H1 (cell line): Measurements from ENCODE around the gene CTNNA3. TPM values are rescaled to one million over a fixed set of nuclear protein-coding genes. Genes with fewer than 3 reads are reported as not detected.

Source experiments
- CTCF ChIA-PET: fragments of 300-600 bp; sonication (Branson Sonifier 250); formaldehyde crosslinking; loops from one replicate; lab custom pipeline; 2021; ENCODE audit not compliant: partially characterized antibody; lab: Charles Lee
- POLR2A ChIA-PET: fragments of 300-600 bp; sonication (Branson Sonifier 250); formaldehyde crosslinking; loops from one replicate; lab custom pipeline; 2021; ENCODE audit warnings: inconsistent platforms; ENCODE audit not compliant: partially characterized antibody; lab: Charles Lee
- DNase-seq, 2 experiments: peaks; one replicate each; pipeline versions ENCODE4 v3.0.0 to v3.0.0-alpha.2; 2010 to 2022; ENCODE audit warnings: low spot score in 2 of 2, low read depth in 1 of 2, mixed read lengths in 1 of 2
- FAIRE-seq: peaks from 2 replicates; lab custom pipeline; 2011; peaks lifted over from hg19 to GRCh38; lab: Jason Lieb, UNC
- H2AFZ ChIP-seq: 2 replicates; pipeline ENCODE4 v1.8.1; 2012; ENCODE audit warnings: low read length, inconsistent platforms
- H2AK5ac ChIP-seq: 2 replicates; pipeline ENCODE4 v1.6.1; 2013; ENCODE audit warnings: low read depth, low read length
- H2BK120ac ChIP-seq: replicated peaks from 2 replicates; pipeline ENCODE3; 2013; ENCODE audit warnings: low read depth, low read length, inconsistent platforms
- H2BK12ac ChIP-seq: 2 replicates; pipeline ENCODE4 v1.6.1; 2013; ENCODE audit warnings: low read depth, low read length
- H2BK15ac ChIP-seq: 2 replicates; pipeline ENCODE4 v1.6.1; 2013; ENCODE audit warnings: low read length
- H2BK20ac ChIP-seq: 2 replicates; pipeline ENCODE4 v1.6.1; 2013; ENCODE audit warnings: low read length
- H2BK5ac ChIP-seq: 2 replicates; pipeline ENCODE4 v1.6.1; 2013; ENCODE audit warnings: low read depth, low read length
- H3K14ac ChIP-seq: 2 replicates; pipeline ENCODE4 v1.6.1; 2013; ENCODE audit warnings: inconsistent platforms; ENCODE audit not compliant: insufficient read length
- H3K18ac ChIP-seq: 2 replicates; pipeline ENCODE4 v1.6.1; 2013; ENCODE audit warnings: low read length; ENCODE audit errors: extremely low read depth
- H3K23ac ChIP-seq: 2 replicates; pipeline ENCODE4 v1.6.1; 2013; ENCODE audit warnings: inconsistent platforms; ENCODE audit not compliant: insufficient read length
- H3K23me2 ChIP-seq: 2 replicates; pipeline ENCODE4 v1.6.1; 2013; ENCODE audit warnings: low read depth, low read length
- H3K27ac ChIP-seq: 2 replicates; pipeline ENCODE4 v1.6.1; 2011; ENCODE audit warnings: low read depth, low read length, inconsistent platforms
- H3K27me3 ChIP-seq, 4 experiments: replicated peaks in 1 of 4; 1 replicate in 1 of 4; 2 replicates in 3 of 4; pipeline versions ENCODE4 v1.6.1 to v1.8.1; 2011 to 2013; ENCODE audit warnings: low read length in 3 of 4, mild to moderate bottlenecking in 3 of 4, inconsistent platforms in 2 of 4, mixed read lengths in 2 of 4, moderate library complexity in 1 of 4; ENCODE audit not compliant: control insufficient read depth in 3 of 4, insufficient read depth in 3 of 4; ENCODE audit errors: extremely low read depth in 1 of 4
- H3K36me3 ChIP-seq, 4 experiments: 2 replicates each; pipeline versions ENCODE4 v1.6.1 to v1.8.1; 2011 to 2013; ENCODE audit warnings: mild to moderate bottlenecking in 4 of 4, low read length in 3 of 4, moderate library complexity in 2 of 4, control low read depth in 1 of 4, inconsistent platforms in 1 of 4; ENCODE audit not compliant: insufficient read depth in 4 of 4, control insufficient read depth in 2 of 4
- H3K4ac ChIP-seq: replicated peaks from 2 replicates; pipeline ENCODE3; 2013; ENCODE audit warnings: low read length, low read depth, mixed read lengths, inconsistent platforms; ENCODE audit not compliant: insufficient read length
- H3K4me1 ChIP-seq, 4 experiments: replicated peaks in 1 of 4; 1 replicate in 1 of 4; 2 replicates in 3 of 4; pipeline versions ENCODE4 v1.6.1 to v1.8.1; 2011 to 2013; ENCODE audit warnings: low read length in 3 of 4, inconsistent platforms in 2 of 4, mixed read lengths in 1 of 4; ENCODE audit not compliant: insufficient read depth in 4 of 4, control insufficient read depth in 3 of 4
- H3K4me2 ChIP-seq, 2 experiments: 2 replicates each; pipeline versions ENCODE4 v1.6.1 to v1.8.1; 2011 to 2013; ENCODE audit warnings: low read depth in 2 of 2, low read length in 2 of 2, control low read depth in 1 of 2, inconsistent platforms in 1 of 2, mild to moderate bottlenecking in 1 of 2; ENCODE audit not compliant: insufficient read depth in 1 of 2
- H3K4me3 ChIP-seq, 4 experiments: fragments of 200-600, 300-600 bp in 1 of 4; sonication (generic), shearing (Covaris generic), sonication (Bioruptor Twin) in 1 of 4; 2 replicates each; pipeline versions ENCODE4 v1.5.1 to v1.8.1; 2011 to 2016; ENCODE audit warnings: low read length in 4 of 4, low read depth in 3 of 4, control low read depth in 2 of 4, inconsistent platforms in 2 of 4, mild to moderate bottlenecking in 2 of 4, mixed read lengths in 1 of 4, moderate library complexity in 1 of 4; ENCODE audit not compliant: insufficient read depth in 2 of 4; ENCODE audit errors: extremely low read depth in 1 of 4
- H3K56ac ChIP-seq: replicated peaks from 2 replicates; pipeline ENCODE3; 2013; ENCODE audit warnings: low read depth, mild to moderate bottlenecking, mixed read lengths, low read length, inconsistent platforms; ENCODE audit not compliant: insufficient read length
- H3K79me1 ChIP-seq: 2 replicates; pipeline ENCODE4 v1.6.1; 2013; ENCODE audit warnings: low read depth, low read length, control low read depth
- H3K79me2 ChIP-seq, 2 experiments: 2 replicates each; pipeline versions ENCODE4 v1.6.1 to v1.8.1; 2012 to 2013; ENCODE audit warnings: low read length in 2 of 2, mild to moderate bottlenecking in 2 of 2, inconsistent platforms in 1 of 2; ENCODE audit not compliant: insufficient read depth in 2 of 2, control insufficient read depth in 1 of 2
- H3K9ac ChIP-seq, 4 experiments: replicated peaks in 1 of 4; 1 replicate in 1 of 4; 2 replicates in 3 of 4; pipeline versions ENCODE4 v1.6.1 to v1.8.1; 2011 to 2013; ENCODE audit warnings: low read depth in 3 of 4, low read length in 3 of 4, control low read depth in 2 of 4, mild to moderate bottlenecking in 2 of 4, moderate library complexity in 2 of 4, inconsistent platforms in 1 of 4; ENCODE audit errors: extremely low read depth in 1 of 4
- H3K9me3 ChIP-seq, 2 experiments: 2 replicates each; pipeline versions ENCODE4 v1.6.1 to v1.8.1; 2012 to 2013; ENCODE audit warnings: mild to moderate bottlenecking in 2 of 2, moderate library complexity in 2 of 2, control low read depth in 1 of 2, inconsistent platforms in 1 of 2, low read depth in 1 of 2, low read length in 1 of 2, mixed read lengths in 1 of 2; ENCODE audit not compliant: insufficient read depth in 2 of 2
- H4K20me1 ChIP-seq, 2 experiments: replicated peaks in 1 of 2; 2 replicates each; pipeline versions ENCODE3 to v1.8.1; 2011 to 2013; ENCODE audit warnings: inconsistent platforms in 2 of 2, low read length in 2 of 2, mild to moderate bottlenecking in 1 of 2; ENCODE audit not compliant: insufficient read depth in 2 of 2, control insufficient read depth in 1 of 2
- H4K5ac ChIP-seq: 2 replicates; pipeline ENCODE4 v1.6.1; 2013; ENCODE audit warnings: low read length, low read depth, mixed read lengths, inconsistent platforms; ENCODE audit not compliant: insufficient read length
- H4K8ac ChIP-seq: 2 replicates; pipeline ENCODE4 v1.8.0; 2013; ENCODE audit warnings: mild to moderate bottlenecking, moderate library complexity, low read length, inconsistent platforms; ENCODE audit not compliant: insufficient read depth; ENCODE audit errors: extremely low read depth
- H4K91ac ChIP-seq: replicated peaks from 2 replicates; pipeline ENCODE3; 2013; ENCODE audit warnings: low read length, mixed read lengths, inconsistent platforms; ENCODE audit not compliant: insufficient read length
- POU5F1 ChIP-seq: IDR thresholded peaks from 2 replicates; pipeline ENCODE4 v1.6.1; 2011; ENCODE audit warnings: low read depth, mild to moderate bottlenecking, low read length, moderate library complexity
- SP4 ChIP-seq: IDR thresholded peaks from 2 replicates; pipeline ENCODE4 v1.6.1; 2012; ENCODE audit warnings: low read length, inconsistent platforms
- TAF7 ChIP-seq: optimal IDR thresholded peaks from 2 replicates; pipeline ENCODE3; 2011; ENCODE audit warnings: low read depth, mild to moderate bottlenecking, inconsistent platforms, low read length, moderate library complexity, borderline replicate concordance
- whole genome bisulfite sequencing, 2 experiments: shearing (Covaris generic) in 1 of 2; methylation state at CpG; one replicate each; pipeline versions ENCODE4 v1.1.6 to v1.1.7; 2013 to 2015; ENCODE audit warnings: low lambda C conversion rate in 2 of 2, mixed read lengths in 2 of 2, inconsistent platforms in 1 of 2, low coverage in 1 of 2, missing lambda C conversion rate in 1 of 2; ENCODE audit not compliant: insufficient replicate concordance in 2 of 2, insufficient coverage in 1 of 2, insufficient read length in 1 of 2; ENCODE audit errors: extremely low coverage in 1 of 2, missing lambda C conversion rate in 1 of 2; 5-methylcytosine and 5-hydroxymethylcytosine counted together
- polyA plus RNA-seq, 7 experiments: library from polyadenylated mRNA; depleted of rRNA in 3 of 7; stranded (reverse) in 5 of 7; unstranded in 2 of 7; fragments of >200 nt in 5 of 7; fragments of 200-250 nt in 2 of 7; gene quantifications; 1 replicate in 5 of 7; 2 replicates in 1 of 7; 4 replicates in 1 of 7; pipeline versions ENCODE4 v1.2.1 to v1.2.3, GENCODE V29; 2011 to 2013; ENCODE audit warnings: missing spikeins in 2 of 7, mixed read lengths in 2 of 7
- total RNA-seq: library from RNA; stranded (reverse); fragmentation: NEBNext Ultra II Directional; extraction: Animal tissue kit (Norgen Biotek cat#: 25700); gene quantifications from 2 replicates; pipeline ENCODE4 v1.2.1, GENCODE V29; 2021

The CTNNA3 gene
- total and polyA plus RNA-seq, 2 of the 8 experiments (the other 6 are each of a cell fraction or from before 2014, with no cell fraction given), result 1.3 to 1.5 TPM

GRCh38 chr10:66980246-66980815 is 715.7 kb downstream of the CTNNA3 start:
- no peaks in the 10 kb centered on the region for H3K27me3 ChIP-seq
- FAIRE-seq, result no peak

More at GRCh38 chr10:66980246-66980815, 715.7 kb downstream of the CTNNA3 start:
- H3K4me1 ChIP-seq, result no peaks in the 10 kb centered on the region
- no peak overlapping the region for H3K4me3 ChIP-seq
- no peak overlapping the region for H3K23ac ChIP-seq
- POLR2A ChIA-PET, result no interaction called here
- H3K18ac ChIP-seq, result no peak overlapping the region
- no peak overlapping the region for H2BK120ac ChIP-seq
- no peak overlapping the region for H3K4ac ChIP-seq
- no peak overlapping the region for H3K14ac ChIP-seq
- H3K79me1 ChIP-seq, result no peaks in the 10 kb centered on the region
- no peaks in the 10 kb centered on the region for H3K9me3 ChIP-seq
- H3K79me2 ChIP-seq, result no peaks in the 10 kb centered on the region
- CTCF ChIA-PET, result no interaction called here
- H2BK20ac ChIP-seq, result no peak overlapping the region
- no peaks in the 10 kb centered on the region for H3K23me2 ChIP-seq
- H2BK12ac ChIP-seq, result no peak overlapping the region
- H3K27ac ChIP-seq, result no peak overlapping the region
- no peak overlapping the region for H3K4me2 ChIP-seq
- H2AK5ac ChIP-seq, result no peak overlapping the region
- no peak for DNase-seq
- H2AFZ ChIP-seq, result no peak overlapping the region
- H2BK15ac ChIP-seq, result no peak overlapping the region
- no peak overlapping the region for H3K56ac ChIP-seq
- TF ChIP-seq SP4 (no peak), POU5F1 (no peak), TAF7 (no peak)
- WGBS, 2 experiments, result 96% methylated on average over 4 of the region's 4 CpGs; no CpG with 5 or more reads in 1 of the 2 experiments
- no peaks in the 10 kb centered on the region for H4K20me1 ChIP-seq
- no peak overlapping the region for H4K8ac ChIP-seq
- no peaks in the 10 kb centered on the region for H3K36me3 ChIP-seq
- H4K91ac ChIP-seq, result no peak overlapping the region
- H4K5ac ChIP-seq, result no peak overlapping the region
- no peak overlapping the region for H2BK5ac ChIP-seq
- H3K9ac ChIP-seq, result no peak overlapping the region
